ENCODE data around the gene STAMBP.

DNA sequence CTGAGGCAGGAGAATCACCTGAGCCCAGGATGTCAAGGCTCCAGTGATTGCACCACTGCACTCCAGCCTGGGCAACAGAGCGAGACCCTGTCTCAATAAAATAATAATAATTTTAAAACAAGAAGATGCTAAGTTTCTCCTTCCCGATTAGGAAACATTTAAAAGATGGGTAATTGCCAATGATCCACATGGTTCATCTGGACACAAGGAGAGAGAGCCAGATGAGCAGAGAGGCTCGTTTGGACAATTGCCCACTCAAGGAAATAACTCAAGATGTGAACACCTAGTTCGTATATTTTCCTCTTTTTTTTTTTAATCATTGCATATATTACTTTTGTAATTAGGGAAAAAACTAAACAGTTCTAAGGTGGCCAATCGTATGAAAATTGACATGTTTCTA, 60.4 kb downstream of the STAMBP start:
- TF ChIP-seq, protein P1, sequence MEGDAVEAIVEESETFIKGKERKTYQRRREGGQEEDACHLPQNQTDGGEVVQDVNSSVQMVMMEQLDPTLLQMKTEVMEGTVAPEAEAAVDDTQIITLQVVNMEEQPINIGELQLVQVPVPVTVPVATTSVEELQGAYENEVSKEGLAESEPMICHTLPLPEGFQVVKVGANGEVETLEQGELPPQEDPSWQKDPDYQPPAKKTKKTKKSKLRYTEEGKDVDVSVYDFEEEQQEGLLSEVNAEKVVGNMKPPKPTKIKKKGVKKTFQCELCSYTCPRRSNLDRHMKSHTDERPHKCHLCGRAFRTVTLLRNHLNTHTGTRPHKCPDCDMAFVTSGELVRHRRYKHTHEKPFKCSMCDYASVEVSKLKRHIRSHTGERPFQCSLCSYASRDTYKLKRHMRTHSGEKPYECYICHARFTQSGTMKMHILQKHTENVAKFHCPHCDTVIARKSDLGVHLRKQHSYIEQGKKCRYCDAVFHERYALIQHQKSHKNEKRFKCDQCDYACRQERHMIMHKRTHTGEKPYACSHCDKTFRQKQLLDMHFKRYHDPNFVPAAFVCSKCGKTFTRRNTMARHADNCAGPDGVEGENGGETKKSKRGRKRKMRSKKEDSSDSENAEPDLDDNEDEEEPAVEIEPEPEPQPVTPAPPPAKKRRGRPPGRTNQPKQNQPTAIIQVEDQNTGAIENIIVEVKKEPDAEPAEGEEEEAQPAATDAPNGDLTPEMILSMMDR (IDR thresholded peaks at IDR 0.05), result no peak
- TF ChIP-seq POLR2A (IDR thresholded peaks at IDR 0.05), result no peak
